Measurements from ENCODE around the gene CHCHD1.

DNA sequence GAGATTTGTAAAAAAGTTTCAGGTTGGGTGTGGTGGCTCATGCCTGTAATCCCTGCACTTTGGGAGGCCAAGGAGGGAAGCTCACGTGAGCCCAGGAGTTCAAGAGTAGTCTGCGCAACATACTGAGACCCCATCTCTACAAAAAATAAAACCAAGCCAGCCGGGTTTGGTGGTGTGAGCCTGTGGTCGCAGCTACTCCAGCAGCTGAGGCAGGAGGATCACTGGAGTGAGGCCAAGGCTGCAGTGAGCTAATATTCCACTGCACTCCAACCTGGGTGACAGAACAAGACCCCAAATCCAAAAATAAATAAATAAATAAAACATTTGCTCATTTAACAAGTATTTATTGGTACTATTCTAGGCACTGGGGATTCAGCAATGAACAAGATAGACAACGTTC is 1.5 kb upstream of the CHCHD1 start:
- TF ChIP-seq, protein P1, sequence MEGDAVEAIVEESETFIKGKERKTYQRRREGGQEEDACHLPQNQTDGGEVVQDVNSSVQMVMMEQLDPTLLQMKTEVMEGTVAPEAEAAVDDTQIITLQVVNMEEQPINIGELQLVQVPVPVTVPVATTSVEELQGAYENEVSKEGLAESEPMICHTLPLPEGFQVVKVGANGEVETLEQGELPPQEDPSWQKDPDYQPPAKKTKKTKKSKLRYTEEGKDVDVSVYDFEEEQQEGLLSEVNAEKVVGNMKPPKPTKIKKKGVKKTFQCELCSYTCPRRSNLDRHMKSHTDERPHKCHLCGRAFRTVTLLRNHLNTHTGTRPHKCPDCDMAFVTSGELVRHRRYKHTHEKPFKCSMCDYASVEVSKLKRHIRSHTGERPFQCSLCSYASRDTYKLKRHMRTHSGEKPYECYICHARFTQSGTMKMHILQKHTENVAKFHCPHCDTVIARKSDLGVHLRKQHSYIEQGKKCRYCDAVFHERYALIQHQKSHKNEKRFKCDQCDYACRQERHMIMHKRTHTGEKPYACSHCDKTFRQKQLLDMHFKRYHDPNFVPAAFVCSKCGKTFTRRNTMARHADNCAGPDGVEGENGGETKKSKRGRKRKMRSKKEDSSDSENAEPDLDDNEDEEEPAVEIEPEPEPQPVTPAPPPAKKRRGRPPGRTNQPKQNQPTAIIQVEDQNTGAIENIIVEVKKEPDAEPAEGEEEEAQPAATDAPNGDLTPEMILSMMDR (IDR thresholded peaks at IDR 0.05) = no peak
- no peak for TF ChIP-seq POLR2A (IDR thresholded peaks at IDR 0.05)
